IPS-18c (cell line): ENCODE measurements around the gene STXBP5.

ENCODE experiments used
- H3K4me3 ChIP-seq: 2 replicates; pipeline ENCODE4 v1.7.0; 2013; ENCODE audit warnings: low read depth, mild to moderate bottlenecking, low read length, moderate library complexity; ENCODE audit not compliant: insufficient read depth
- H3K9me3 ChIP-seq: one replicate; pipeline ENCODE4 v1.6.1; 2013; ENCODE audit warnings: mild to moderate bottlenecking, low read length, moderate library complexity; ENCODE audit not compliant: control insufficient read depth, insufficient read depth

Gene STXBP5

DNA sequence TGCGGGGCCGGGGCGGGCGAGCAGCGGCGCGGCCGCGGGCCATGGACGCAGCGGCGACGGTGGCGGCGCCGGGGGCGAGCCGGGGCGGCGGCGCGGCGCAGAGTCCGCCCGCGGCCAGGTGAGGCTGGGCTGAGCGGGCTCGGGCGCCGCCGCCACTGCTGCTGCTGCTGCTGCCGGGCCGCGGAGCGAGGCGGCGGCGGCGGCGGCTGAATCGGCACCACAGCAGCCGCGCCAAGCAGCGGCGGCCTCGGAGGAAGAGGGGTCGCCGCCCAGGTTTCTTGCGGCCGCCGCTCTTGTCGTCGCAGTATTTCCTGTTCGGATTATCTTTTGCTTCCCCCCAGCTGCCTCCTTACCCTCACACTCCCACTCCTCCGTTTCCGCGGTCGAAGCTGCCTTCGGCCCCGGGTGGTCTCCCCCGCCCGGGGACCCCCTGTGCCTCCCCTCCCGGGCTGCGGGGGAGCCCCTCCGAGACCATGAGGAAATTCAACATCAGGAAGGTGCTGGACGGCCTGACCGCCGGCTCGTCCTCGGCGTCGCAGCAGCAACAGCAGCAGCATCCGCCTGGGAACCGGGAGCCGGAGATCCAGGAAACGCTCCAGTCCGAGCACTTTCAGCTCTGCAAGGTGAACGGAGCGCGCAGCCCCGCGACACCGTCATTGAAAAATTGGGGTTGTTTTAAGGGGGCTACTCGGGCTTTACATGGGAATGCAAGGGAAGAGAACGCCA is at the start of gene STXBP5:
TSS of gene STXBP5 (plus strand) at position 358 of the 726 bp plus-strand sequence. CDS start at position 474, 116 bp downstream.
- H3K9me3 ChIP-seq: no peaks in the 10 kb centered on the region
- H3K4me3 ChIP-seq: peak within 1 kb of the TSS; percentile 91

DNA sequence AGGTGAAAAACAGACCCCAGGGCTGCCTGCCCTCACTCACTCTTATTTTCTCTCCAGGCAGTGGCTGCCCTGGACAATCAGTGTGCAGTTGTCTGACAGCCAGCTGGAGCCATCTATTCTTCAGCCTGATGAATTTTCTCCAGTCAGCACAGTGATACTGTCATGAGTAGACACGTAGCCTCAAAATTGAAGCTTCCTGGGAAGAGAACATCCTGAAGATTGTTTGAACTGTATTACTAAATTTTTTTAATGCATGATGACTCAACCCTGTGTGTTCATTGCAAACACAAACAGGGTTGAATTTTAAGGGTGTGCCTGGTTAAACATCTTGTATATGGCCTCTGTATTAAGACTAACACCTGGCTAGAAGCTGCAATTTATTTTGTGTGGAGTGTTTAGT is 49.8 kb upstream of the STXBP5 start:
- Histone ChIP-seq H3K4me3 (no peak overlapping the region), H3K9me3 (no peaks in the 10 kb centered on the region)

DNA sequence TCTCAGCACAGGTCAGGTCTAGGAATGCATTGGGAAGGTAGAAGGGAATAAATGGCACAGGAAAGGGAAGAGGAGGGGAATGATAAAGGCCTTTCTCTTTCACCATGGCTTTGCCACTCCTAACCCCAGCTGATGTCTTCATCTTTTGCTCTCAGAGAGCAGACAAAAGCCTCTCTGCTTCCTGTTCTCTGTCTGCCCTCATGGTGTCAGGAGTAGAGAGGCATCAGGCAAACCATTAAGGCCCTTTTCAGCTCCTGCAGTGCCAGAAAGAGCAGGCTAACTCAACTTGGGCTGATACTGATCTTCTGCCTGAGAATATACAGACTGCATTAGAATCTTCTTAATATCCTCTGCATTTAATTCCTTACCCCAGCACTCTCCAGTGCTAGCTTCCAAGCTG is 48.0 kb upstream of the STXBP5 start:
- H3K9me3 ChIP-seq: no peaks in the 10 kb centered on the region
- no peak overlapping the region for H3K4me3 ChIP-seq

DNA sequence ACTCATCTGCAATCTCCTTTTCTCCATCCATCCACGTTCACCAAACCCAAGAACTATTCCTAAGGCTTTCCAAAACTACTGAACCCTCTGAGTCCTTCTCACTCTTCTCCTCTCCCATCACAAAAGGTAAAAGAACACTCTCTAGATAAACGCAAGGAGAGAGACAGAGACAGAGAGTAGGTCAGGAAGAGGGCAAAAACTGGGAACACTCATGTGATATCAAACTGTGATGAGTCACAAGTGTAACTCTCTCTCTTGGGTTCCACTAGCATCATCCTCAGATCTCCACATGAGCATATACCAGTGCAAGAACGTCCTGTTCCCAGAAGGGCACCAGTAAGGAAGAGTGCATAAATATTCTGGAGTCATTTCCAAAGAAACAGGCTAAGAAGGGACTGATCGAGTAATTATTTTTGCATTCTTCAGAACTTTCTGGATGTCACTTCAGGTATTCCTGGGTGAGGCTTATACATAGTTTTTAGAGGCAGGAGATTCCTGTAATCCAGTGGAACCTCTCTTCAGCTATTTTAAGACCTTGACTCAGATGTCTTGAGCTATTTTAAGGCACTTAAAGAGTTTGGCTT is 47.3 kb upstream of the STXBP5 start:
- Histone ChIP-seq H3K4me3 (no peak overlapping the region), H3K9me3 (no peaks in the 10 kb centered on the region)

DNA sequence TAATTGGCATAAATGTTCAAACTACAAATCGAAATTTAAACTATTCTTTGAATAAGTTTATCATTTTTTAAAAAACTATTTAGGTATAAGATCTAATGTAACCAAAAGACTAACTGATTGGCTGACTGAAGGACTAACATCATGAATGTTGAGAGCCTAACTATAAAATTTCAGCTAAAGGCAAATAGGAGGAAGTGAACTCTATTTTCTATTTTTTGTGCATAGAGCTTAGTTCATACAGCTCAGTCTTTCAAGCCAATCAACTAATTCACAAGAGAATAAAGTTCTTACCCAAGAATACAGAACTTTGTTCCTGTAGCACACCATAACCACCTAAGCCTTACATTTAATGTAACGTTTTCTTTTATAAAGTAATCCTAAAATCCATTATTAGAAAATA is 46.3 kb upstream of the STXBP5 start:
- no peak overlapping the region for H3K4me3 ChIP-seq
- H3K9me3 ChIP-seq: no peaks in the 10 kb centered on the region

DNA sequence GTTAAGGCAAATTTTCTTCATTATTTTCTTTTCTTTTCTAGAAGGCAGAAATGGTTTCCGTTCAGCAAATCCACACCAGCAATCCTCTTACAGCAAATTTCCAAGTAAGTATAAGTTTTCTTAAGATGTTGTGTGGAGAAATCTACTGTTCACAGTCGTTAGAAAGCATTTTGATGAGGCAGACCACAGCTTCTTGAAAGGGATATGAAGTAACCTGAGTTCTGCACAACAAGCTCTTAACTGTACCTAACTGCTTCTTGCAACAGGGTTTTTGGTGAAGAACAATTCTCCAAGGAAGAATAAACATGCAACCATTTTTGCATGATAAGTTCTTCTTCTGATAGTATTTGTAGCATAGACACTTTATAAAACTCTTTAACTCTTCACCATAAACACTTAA is 45.3 kb upstream of the STXBP5 start:
- no peaks in the 10 kb centered on the region for H3K9me3 ChIP-seq
- H3K4me3 ChIP-seq: no peak overlapping the region

DNA sequence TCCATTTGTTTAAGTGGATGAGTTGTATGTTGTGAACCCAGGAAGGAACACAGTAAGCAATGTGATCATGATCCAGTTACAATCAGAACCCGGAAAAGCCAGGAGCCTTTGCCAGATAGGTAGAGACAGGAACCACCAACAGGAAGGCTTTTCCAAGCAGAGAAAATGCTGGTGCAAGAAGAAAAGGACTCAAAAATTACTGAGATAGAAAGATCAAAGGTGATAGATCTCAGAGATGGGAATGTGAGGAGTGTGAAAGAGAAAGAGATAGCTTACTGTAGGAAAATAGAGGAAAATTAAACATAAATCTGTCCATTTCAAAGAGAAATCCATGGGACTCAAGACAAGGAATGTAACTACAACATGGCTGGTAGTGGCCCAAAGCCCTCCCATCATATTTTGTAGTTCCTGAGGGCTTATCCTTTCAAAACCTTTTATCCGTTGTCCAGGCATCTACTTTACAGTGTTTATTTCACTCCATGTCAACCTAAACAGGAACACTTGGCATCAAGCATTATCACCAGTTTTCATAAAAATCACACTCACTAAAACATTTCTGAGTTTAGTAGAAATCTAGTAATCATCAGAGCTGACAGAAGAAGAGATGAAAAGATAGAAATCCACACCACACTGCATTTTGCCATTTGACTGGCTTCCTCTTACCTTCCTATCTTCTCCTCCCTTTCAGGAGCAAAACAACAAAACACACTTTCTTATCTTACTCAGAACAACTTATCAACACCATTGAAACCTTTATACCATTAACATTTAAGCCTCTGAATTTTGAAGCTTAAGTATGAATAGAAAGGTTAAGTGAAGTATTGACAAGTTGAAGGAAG is 44.5 kb upstream of the STXBP5 start:
- Histone ChIP-seq H3K9me3 (no peaks in the 10 kb centered on the region), H3K4me3 (no peak overlapping the region)

DNA sequence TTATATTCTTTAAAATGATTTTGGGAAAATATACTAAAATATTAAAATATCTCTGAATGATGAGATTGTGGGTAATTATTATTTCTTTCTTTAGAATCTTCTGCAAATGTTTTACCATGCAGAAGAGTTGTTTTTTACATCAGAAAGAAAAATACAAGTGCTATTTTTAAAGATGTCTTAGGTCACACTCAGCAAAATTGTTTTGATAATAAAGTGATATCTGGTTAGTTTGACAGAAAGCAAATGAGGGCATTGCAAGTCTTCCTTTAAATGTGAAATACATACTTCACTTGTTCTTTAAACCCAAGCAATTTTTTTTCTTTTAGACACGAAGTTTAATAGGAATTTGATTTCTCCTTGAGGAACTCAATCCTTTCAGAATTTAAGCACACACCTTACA is 43.6 kb upstream of the STXBP5 start:
- Histone ChIP-seq H3K9me3 (no peaks in the 10 kb centered on the region), H3K4me3 (no peak overlapping the region)

DNA sequence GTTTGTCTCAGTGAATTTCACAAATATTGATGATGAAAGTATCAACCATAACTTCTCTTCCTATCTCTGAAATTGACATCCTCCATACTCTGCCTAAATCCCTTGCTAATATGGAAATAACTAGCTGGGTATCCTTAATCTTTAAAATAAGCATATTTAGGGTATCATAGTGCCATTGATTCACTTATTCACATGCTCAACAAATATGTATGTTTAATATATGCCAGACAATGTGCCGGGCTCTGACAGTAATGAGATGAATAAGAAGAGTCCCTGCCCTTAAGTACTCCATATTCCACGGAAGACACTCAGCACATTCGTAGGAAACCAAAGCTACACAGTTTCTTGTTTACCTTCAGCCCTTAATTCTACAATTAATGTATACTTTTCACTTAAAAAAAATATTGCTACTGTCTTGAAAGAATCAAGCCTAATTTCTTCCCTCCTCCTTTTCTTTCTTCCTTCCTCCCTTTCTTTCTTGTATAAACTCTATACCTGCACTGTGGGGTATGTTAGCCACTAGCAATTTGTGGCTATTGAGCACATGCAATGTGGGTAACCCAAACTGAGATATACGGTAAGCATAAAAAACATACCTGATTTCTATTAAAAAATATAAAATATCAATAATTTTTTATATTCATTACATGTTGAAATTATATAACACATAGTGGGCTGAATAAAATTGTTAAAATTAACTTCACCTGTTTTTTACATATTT is 42.8 kb upstream of the STXBP5 start:
- Histone ChIP-seq H3K9me3 (no peaks in the 10 kb centered on the region), H3K4me3 (no peak overlapping the region)

DNA sequence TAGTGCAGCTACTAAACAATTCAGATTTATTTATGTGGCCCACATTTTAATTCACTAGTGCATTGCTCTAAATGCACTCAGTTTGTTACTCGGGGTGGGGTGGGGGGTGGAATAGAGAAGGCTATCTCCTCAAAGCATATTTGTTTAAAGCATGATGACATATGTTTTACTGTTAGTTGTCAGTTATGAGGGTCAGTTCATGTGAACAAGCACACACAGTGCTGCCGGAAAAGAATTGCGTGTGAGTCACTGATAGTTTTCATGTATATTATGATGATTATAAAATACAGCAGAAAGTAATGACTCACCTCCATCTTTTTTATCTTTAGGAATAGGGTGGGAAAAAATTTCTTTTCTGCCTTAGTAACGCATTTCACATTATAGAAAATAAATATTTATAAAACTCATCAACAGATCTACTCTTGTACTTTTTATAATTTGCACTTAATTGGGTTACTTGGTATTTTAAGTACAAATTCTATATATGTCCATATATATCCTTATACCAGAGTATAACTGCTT is 42.2 kb upstream of the STXBP5 start:
- H3K9me3 ChIP-seq: no peaks in the 10 kb centered on the region
- no peak overlapping the region for H3K4me3 ChIP-seq

DNA sequence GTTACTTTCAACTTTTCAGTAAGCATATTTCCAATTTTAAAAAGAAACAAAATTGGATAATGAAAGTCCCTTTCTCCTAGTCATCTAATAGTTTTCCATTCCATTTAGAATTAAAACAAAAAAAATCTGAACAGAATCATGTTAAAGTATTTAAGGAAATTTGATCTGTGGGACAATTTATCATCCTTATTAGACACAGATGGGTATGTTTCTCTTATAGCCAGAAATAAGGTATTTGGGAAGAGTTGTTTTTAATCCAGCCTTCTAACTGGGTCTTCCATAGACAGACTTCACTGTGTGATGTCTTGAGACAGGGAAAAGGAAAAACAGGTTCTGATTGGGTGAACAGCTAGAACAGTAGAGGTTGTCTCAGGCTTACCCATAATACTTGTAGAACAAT is 39.5 kb upstream of the STXBP5 start:
- no peak overlapping the region for H3K4me3 ChIP-seq

DNA sequence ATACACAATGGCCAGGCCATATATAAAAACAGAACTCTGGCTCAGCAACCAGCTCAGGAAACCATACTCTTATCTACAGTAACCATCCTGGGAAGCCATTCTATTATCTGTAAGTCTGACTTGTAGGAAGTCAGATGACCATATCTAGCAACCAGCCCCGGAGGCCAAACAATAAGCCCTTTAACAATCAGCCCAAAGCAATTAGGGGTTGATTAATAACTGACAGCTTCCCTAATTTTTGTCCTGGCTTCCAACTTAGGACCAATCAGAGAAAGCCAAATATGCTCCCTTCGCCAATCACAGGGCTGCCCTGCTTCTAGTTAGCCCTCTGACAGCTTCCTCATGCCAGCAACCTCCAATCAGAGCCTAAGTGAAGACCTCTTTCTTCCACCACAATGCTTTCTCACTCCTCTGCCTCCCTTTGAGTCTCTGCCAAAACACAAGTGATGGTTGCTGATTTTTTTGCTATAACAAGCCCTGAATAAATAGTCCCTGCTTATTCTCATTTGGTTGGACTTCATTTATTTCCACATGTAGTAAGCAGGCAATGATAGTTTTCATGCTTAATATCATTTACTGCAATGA is 37.8 kb upstream of the STXBP5 start:
- Histone ChIP-seq H3K9me3 (no peaks in the 10 kb centered on the region), H3K4me3 (no peak overlapping the region)

More for the DNA sequence above, 39.5 kb upstream of the STXBP5 start:
- H3K9me3 ChIP-seq: no peaks in the 10 kb centered on the region

DNA sequence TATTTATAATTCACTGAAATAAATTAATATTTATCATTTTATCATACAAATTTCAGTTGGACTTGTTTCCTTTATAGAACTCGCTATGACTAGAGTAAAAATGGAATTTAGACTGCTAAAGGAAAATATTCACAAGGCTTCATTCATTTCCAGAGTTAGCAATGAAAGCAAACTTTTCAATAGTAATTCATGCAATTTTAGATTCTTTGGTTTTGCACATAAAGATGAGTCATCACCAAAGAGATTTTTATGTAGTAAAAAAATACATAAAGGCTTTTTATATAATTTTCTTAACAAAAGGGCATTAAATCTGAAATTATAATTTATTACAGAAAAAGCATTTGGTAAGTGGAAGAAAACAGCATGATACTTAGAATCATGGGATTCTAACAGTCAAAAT is 37.2 kb upstream of the STXBP5 start:
- no peak overlapping the region for H3K4me3 ChIP-seq
- no peaks in the 10 kb centered on the region for H3K9me3 ChIP-seq

DNA sequence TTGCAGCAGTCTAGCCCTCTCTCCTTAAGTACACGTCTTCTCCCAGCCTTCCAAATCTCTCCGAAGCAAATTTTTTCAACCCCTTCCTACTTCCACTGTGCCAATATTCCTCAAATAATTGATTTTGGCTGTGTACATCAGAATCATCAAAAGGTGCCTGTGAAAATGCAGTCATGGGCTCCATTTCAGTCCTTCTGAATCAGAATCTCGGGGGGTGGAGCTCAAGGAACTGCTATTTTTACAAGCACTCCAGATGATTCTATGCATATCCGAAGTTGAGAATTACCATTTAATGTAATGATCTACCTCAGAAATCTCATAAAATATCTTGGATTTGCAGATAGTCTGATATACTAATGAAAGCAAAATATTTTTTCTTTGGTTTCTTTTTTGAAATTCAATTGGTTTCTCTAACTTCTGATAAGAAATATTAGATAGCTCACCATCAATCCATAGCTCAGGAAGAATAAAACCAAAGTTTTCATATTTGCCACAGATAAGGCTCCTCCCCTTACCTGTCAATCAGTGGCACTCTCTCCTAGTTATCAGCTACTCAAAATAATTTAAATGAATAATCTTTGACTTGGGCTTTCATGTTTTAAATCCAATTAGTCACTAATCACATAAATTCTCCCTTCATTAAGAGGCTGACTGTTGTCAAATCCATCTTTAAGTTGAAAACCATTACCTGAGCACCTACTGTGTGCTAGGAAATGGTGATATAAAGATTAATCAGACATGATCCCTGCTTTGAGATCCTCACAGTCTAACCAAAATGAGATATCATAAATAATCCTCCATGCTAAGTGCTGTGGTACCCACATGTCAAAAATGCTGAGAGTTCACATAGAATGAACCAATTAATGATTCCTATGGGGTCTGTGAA is 36.4 kb upstream of the STXBP5 start:
- Histone ChIP-seq H3K4me3 (no peak overlapping the region), H3K9me3 (no peaks in the 10 kb centered on the region)

DNA sequence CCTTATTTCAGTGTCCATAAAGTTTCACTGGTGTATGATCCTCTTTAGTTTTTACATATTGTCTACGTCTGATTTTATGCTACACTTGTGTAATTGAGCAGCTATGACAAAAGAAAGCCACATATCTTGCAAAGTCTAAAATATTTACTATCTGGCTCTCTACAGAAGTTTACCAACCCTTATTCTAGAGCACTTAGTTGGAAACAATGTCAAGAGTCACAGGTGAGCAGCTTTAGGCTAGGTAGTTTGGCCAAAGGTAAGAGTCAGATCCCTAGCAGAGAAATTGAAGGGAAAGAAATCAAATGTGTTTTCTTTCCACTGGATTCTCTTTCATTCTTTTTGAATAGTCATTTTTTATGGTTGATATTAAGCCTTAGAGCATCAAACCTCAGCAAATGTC is 34.7 kb upstream of the STXBP5 start:
- H3K4me3 ChIP-seq: no peak overlapping the region
- no peaks in the 10 kb centered on the region for H3K9me3 ChIP-seq

DNA sequence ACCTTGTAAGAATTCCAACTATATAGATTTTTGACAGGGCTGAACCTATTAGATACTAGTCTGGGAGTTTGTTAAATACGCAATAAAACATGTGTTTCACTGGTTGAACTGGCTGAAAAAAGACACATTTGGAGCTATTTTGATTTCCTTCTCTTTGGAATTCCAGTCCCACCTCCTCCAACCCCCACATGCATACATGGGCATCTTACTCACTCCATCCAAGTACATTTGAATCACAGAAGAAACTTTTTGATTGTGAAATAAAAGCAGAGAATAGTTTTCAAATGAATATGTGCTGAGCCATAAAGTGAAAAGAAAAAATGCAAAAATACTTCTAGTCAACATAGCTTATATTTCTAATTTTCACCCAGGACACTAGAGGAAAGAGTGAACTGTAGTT is 33.9 kb upstream of the STXBP5 start:
- H3K4me3 ChIP-seq: no peak overlapping the region
- H3K9me3 ChIP-seq: no peaks in the 10 kb centered on the region
